Measurements from ENCODE around the gene BAZ2B. TPM values are rescaled to one million over a fixed set of nuclear protein-coding genes. Genes with fewer than 3 reads are reported as not detected.
A peak's percentile ranks its signal among the peaks of the same experiment; 100 is the strongest.

The BAZ2B gene
- total RNA-seq, 1 donor from 2014 or later, result 69.8 TPM

DNA sequence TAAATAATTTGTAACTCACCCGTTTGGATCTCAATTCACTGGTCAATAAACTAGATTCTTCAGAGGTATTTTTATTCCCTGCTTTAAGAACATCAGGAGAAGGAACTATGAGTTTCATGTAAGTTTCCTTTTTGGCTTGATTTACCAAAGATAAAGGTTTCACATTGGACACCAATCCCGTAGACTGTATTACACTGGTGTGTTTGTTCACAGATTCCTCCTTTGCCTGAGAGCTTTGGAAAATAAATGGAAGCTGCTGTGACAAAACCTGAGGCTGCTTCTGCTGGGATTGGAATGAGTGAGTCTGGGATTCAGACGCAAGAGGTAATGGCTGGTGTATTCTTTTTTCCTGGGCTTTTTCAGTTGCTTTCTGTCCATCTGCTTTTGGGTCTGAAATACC, 178.1 kb downstream of the BAZ2B start:
- Mint-ChIP-seq H3K4me1 (ENCODE audit: low read depth, unreplicated experiment) (peaks cover 2% of the 10 kb centered on the region), H3K9me3 (ENCODE audit: unreplicated experiment) (no peaks in the 10 kb centered on the region), H3K36me3 (ENCODE audit: low read depth, unreplicated experiment) (peaks cover 7% of the 10 kb centered on the region), H3K4me3 (ENCODE audit: unreplicated experiment) (no peak overlapping the region), H3K27ac (ENCODE audit: unreplicated experiment) (peak overlapping the region; percentile 34), H3K27me3 (ENCODE audit: low read depth, unreplicated experiment) (no peaks in the 10 kb centered on the region)
- DNase-seq (ENCODE audit: low read depth), result no peak
- no peak overlapping the region for H3K4me3 ChIP-seq (ENCODE audit: insufficient read depth, low read depth, low read length)
- no peak overlapping the region for H2AFZ ChIP-seq (ENCODE audit: low read depth, low read length)
- H3K79me2 ChIP-seq (ENCODE audit: insufficient read depth, low read length), result no peaks in the 10 kb centered on the region
- no peak overlapping the region for H3K27ac ChIP-seq (ENCODE audit: low read depth, low read length)
- peaks cover 6% of the 10 kb centered on the region for H3K36me3 ChIP-seq (ENCODE audit: insufficient read depth, low read length)
- no peaks in the 10 kb centered on the region for H3K27me3 ChIP-seq (ENCODE audit: insufficient read depth, low read length)
- H3K4me1 ChIP-seq (ENCODE audit: insufficient read depth, low read length), result no peaks in the 10 kb centered on the region
- no peak for FAIRE-seq
- H3K9ac ChIP-seq (ENCODE audit: low read length), result no peak overlapping the region
- TF ChIP-seq, protein P1, sequence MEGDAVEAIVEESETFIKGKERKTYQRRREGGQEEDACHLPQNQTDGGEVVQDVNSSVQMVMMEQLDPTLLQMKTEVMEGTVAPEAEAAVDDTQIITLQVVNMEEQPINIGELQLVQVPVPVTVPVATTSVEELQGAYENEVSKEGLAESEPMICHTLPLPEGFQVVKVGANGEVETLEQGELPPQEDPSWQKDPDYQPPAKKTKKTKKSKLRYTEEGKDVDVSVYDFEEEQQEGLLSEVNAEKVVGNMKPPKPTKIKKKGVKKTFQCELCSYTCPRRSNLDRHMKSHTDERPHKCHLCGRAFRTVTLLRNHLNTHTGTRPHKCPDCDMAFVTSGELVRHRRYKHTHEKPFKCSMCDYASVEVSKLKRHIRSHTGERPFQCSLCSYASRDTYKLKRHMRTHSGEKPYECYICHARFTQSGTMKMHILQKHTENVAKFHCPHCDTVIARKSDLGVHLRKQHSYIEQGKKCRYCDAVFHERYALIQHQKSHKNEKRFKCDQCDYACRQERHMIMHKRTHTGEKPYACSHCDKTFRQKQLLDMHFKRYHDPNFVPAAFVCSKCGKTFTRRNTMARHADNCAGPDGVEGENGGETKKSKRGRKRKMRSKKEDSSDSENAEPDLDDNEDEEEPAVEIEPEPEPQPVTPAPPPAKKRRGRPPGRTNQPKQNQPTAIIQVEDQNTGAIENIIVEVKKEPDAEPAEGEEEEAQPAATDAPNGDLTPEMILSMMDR (IDR thresholded peaks at IDR 0.05; ENCODE audit: insufficient read depth, low read depth, low read length), result no peak
- TF ChIP-seq EZH2 (IDR thresholded peaks at IDR 0.05; ENCODE audit: insufficient read depth, low read length), result no peak
- H4K20me1 ChIP-seq (ENCODE audit: insufficient read depth, low read length), result no peaks in the 10 kb centered on the region
- H3K9me3 ChIP-seq (ENCODE audit: insufficient read depth, low read depth, low read length), result no peaks in the 10 kb centered on the region
- no peak overlapping the region for H3K4me2 ChIP-seq (ENCODE audit: low read length)

DNA sequence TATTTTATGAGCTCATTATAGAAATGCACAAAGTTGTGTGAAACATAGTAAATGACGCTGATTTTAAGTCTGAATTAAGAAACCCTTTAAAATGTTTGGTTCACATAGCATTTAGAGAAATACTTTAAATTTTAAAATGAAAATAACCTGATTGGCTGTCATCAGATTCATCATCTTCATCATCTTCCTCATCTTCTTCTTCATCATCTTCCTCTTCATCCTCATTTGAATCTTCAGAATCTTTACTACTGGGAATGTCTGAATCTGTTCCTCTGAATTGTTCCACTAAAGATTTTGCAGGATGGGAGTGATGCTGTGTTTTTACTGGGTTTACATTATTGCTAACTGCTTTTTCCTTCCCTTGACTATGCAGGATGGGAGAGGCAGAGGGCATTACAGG, 183.7 kb downstream of the BAZ2B start:
- DNase-seq (ENCODE audit: low read depth), result no peak
- peaks cover 3% of the 10 kb centered on the region for H3K36me3 ChIP-seq (ENCODE audit: insufficient read depth, low read length)
- H3K4me3 ChIP-seq (ENCODE audit: insufficient read depth, low read depth, low read length), result no peak overlapping the region
- Mint-ChIP-seq H3K27ac (ENCODE audit: unreplicated experiment) (no peak overlapping the region), H3K9me3 (ENCODE audit: unreplicated experiment) (no peaks in the 10 kb centered on the region), H3K4me3 (ENCODE audit: unreplicated experiment) (no peak overlapping the region), H3K27me3 (ENCODE audit: low read depth, unreplicated experiment) (no peaks in the 10 kb centered on the region), H3K36me3 (ENCODE audit: low read depth, unreplicated experiment) (peaks cover 13% of the 10 kb centered on the region), H3K4me1 (ENCODE audit: low read depth, unreplicated experiment) (no peaks in the 10 kb centered on the region)
- FAIRE-seq, result no peak
- no peak overlapping the region for H3K27ac ChIP-seq (ENCODE audit: low read depth, low read length)
- H3K27me3 ChIP-seq (ENCODE audit: insufficient read depth, low read length), result no peaks in the 10 kb centered on the region
- H3K9ac ChIP-seq (ENCODE audit: low read length), result no peak overlapping the region
- no peaks in the 10 kb centered on the region for H3K9me3 ChIP-seq (ENCODE audit: insufficient read depth, low read depth, low read length)
- no peak overlapping the region for H2AFZ ChIP-seq (ENCODE audit: low read depth, low read length)
- H3K4me1 ChIP-seq (ENCODE audit: insufficient read depth, low read length), result no peaks in the 10 kb centered on the region
- no peaks in the 10 kb centered on the region for H3K79me2 ChIP-seq (ENCODE audit: insufficient read depth, low read length)
- TF ChIP-seq EZH2 (IDR thresholded peaks at IDR 0.05; ENCODE audit: insufficient read depth, low read length), result no peak
- TF ChIP-seq, protein P1 (IDR thresholded peaks at IDR 0.05; ENCODE audit: insufficient read depth, low read depth, low read length), result no peak
- no peak overlapping the region for H3K4me2 ChIP-seq (ENCODE audit: low read length)
- no peaks in the 10 kb centered on the region for H4K20me1 ChIP-seq (ENCODE audit: insufficient read depth, low read length)

DNA sequence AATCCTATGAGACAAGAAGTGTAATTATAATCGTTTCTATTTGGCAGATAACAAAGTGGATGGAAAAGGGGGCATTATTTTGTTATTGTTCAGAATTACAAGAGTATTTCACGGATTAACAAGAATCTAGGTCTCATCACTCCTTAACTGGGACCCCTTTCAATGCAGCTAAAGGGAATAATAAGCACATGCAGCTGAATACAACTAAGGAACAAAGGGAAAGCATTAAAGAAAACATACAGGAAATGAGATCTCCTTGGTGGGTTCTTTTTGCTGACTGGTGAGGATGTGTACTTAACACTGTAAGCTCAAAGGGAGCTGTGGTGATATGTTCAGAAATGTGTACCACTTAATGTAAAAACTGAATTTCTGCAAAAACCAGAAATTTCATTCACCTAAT, 189.3 kb downstream of the BAZ2B start:
- no peaks in the 10 kb centered on the region for H4K20me1 ChIP-seq (ENCODE audit: insufficient read depth, low read length)
- H3K4me1 ChIP-seq (ENCODE audit: insufficient read depth, low read length), result no peaks in the 10 kb centered on the region
- H3K27ac ChIP-seq (ENCODE audit: low read depth, low read length), result no peak overlapping the region
- no peak overlapping the region for H3K9ac ChIP-seq (ENCODE audit: low read length)
- DNase-seq (ENCODE audit: low read depth), result no peak
- no peaks in the 10 kb centered on the region for H3K4me1 Mint-ChIP-seq (ENCODE audit: low read depth, unreplicated experiment)
- no peak for TF ChIP-seq EZH2 (IDR thresholded peaks at IDR 0.05; ENCODE audit: insufficient read depth, low read length)
- TF ChIP-seq, protein P1 (IDR thresholded peaks at IDR 0.05; ENCODE audit: insufficient read depth, low read depth, low read length), result no peak
- peaks cover 6% of the 10 kb centered on the region for H3K36me3 ChIP-seq (ENCODE audit: insufficient read depth, low read length)
- H3K27me3 Mint-ChIP-seq (ENCODE audit: low read depth, unreplicated experiment), result no peaks in the 10 kb centered on the region
- no peak overlapping the region for H3K27ac Mint-ChIP-seq (ENCODE audit: unreplicated experiment)
- H3K9me3 ChIP-seq (ENCODE audit: insufficient read depth, low read depth, low read length), result no peaks in the 10 kb centered on the region
- H3K27me3 ChIP-seq (ENCODE audit: insufficient read depth, low read length), result no peaks in the 10 kb centered on the region
- no peaks in the 10 kb centered on the region for H3K9me3 Mint-ChIP-seq (ENCODE audit: unreplicated experiment)
- no peaks in the 10 kb centered on the region for H3K79me2 ChIP-seq (ENCODE audit: insufficient read depth, low read length)
- H2AFZ ChIP-seq (ENCODE audit: low read depth, low read length), result no peak overlapping the region
- FAIRE-seq, result no peak
- no peak overlapping the region for H3K4me2 ChIP-seq (ENCODE audit: low read length)
- no peak overlapping the region for H3K4me3 Mint-ChIP-seq (ENCODE audit: unreplicated experiment)
- peaks cover 20% of the 10 kb centered on the region for H3K36me3 Mint-ChIP-seq (ENCODE audit: low read depth, unreplicated experiment)
- no peak overlapping the region for H3K4me3 ChIP-seq (ENCODE audit: insufficient read depth, low read depth, low read length)

Measured in astrocyte (in vitro differentiated cells and primary cell).